GM19025 (cell line): ENCODE data around the gene SARDH.
"Not testable (repeated sequence)": the region's sequence is repeated elsewhere in the genome, so short reads cannot be mapped to it uniquely, and the experiment has no call there.

Experiments used
- ATAC-seq: cut with Tn5 transposase; IDR thresholded peaks from one replicate; pipeline ENCODE4 v1.9.1; 2021; ENCODE audit warnings: mild to moderate bottlenecking, low read depth, moderate library complexity; ENCODE audit not compliant: unreplicated experiment

SARDH gene

GRCh38 chr9:133686642-133687575 lies 51.2 kb downstream of the SARDH start:
- ATAC-seq, result no peak

GRCh38 chr9:133685653-133686609 lies 52.2 kb downstream of the SARDH start:
- no peak for ATAC-seq

GRCh38 chr9:133684936-133685361 lies 53.2 kb downstream of the SARDH start:
- no peak for ATAC-seq

- ATAC-seq, result no peak
Observed at GRCh38 chr9:133684121-133684935, 53.8 kb downstream of the SARDH start.

- no peak for ATAC-seq
Observed at GRCh38 chr9:133683586-133684120, 54.5 kb downstream of the SARDH start.

GRCh38 chr9:133682818-133683585 lies 55.1 kb downstream of the SARDH start:
- no peak for ATAC-seq

- no peak for ATAC-seq
Observed at GRCh38 chr9:133681658-133682306, 56.4 kb downstream of the SARDH start.

GRCh38 chr9:133680976-133681657 lies 57.0 kb downstream of the SARDH start:
- ATAC-seq, result no peak

GRCh38 chr9:133680250-133680975 lies 57.7 kb downstream of the SARDH start:
- ATAC-seq, result no peak

GRCh38 chr9:133679466-133680061 lies 58.6 kb downstream of the SARDH start:
- no peak for ATAC-seq

GRCh38 chr9:133679056-133679455 lies 59.1 kb downstream of the SARDH start:
- ATAC-seq, result no peak

- no peak for ATAC-seq
Observed at GRCh38 chr9:133677126-133678010, 60.8 kb downstream of the SARDH start.

- no peak for ATAC-seq
Observed at GRCh38 chr9:133676450-133676849, 61.7 kb downstream of the SARDH start.

- ATAC-seq, result not testable (repeated sequence)
Observed at GRCh38 chr9:133675796-133676195, 62.4 kb downstream of the SARDH start.

- no peak for ATAC-seq
Observed at GRCh38 chr9:133674091-133674490, 64.1 kb downstream of the SARDH start.

- ATAC-seq, result no peak
Observed at GRCh38 chr9:133673258-133673655, 64.9 kb downstream of the SARDH start.
